GM13976 (cell line): ENCODE results near the gene MRPL23.

Source experiments
- DNase-seq: peaks from one replicate; pipeline ENCODE4 v3.0.0; 2012; ENCODE audit warnings: low spot score
- CTCF ChIP-seq: IDR thresholded peaks from 2 replicates; pipeline ENCODE4 v1.5.1; 2012; ENCODE audit warnings: borderline replicate concordance, mild to moderate bottlenecking; ENCODE audit not compliant: insufficient read depth; ENCODE audit errors: extremely low read depth, missing control alignments, control extremely low read depth
- in situ Hi-C: fragments of 300-500 bp; cut with MboI; formaldehyde crosslinking; loops from one replicate; pipeline ENCODE4 v1.12.0; 2022; ENCODE audit warnings: low sequenced_read_pairs, mixed read lengths, inconsistent platforms; ENCODE audit not compliant: unreplicated experiment

The MRPL23 gene

GRCh38 chr11:1946812-1947484 is at the start of gene MRPL23:
Gene MRPL23 (plus strand): TSS chr11:1947332. CDS start chr11:1947363, 31 bp downstream.
- no peak for DNase-seq
- in situ Hi-C loops, result no loop called here
- TF ChIP-seq CTCF, result no peak

- in situ Hi-C loops, result no loop called here
- TF ChIP-seq CTCF, result no peak
- no peak for DNase-seq
These were observed 48.0 kb upstream of the MRPL23 start for GRCh38 chr11:1899090-1899489.

- no peak for TF ChIP-seq CTCF
- no peak for DNase-seq
- in situ Hi-C loops, result no loop called here
These were observed 47.4 kb upstream of the MRPL23 start for GRCh38 chr11:1899686-1900085.

GRCh38 chr11:1906181-1906580 is 41.0 kb upstream of the MRPL23 start:
- in situ Hi-C loops, result no loop called here
- TF ChIP-seq CTCF, result no peak
- DNase-seq, result no peak

GRCh38 chr11:1906611-1907423 is 40.3 kb upstream of the MRPL23 start:
- TF ChIP-seq CTCF, result no peak
- in situ Hi-C loops, result no loop called here
- DNase-seq, result no peak

GRCh38 chr11:1908618-1909017 is 38.5 kb upstream of the MRPL23 start:
- no peak for DNase-seq
- TF ChIP-seq CTCF, result no peak
- in situ Hi-C loops, result no loop called here
